Mesendoderm (in vitro differentiated cells): ENCODE measurements around the gene LRRC8D.

Experiments
- DNase-seq: peaks from one replicate; pipeline ENCODE4 v3.0.0; 2013
- H2AK5ac ChIP-seq: 2 replicates; pipeline ENCODE4 v1.6.1; 2013; ENCODE audit warnings: low read length, inconsistent platforms
- H2BK120ac ChIP-seq: 2 replicates; pipeline ENCODE4 v1.6.1; 2013; ENCODE audit warnings: low read depth, mild to moderate bottlenecking, low read length, moderate library complexity, mixed read lengths
- H2BK15ac ChIP-seq: replicated peaks from 2 replicates; pipeline ENCODE4 v1.6.1; 2013; ENCODE audit warnings: low read depth, mild to moderate bottlenecking, moderate library complexity
- H2BK5ac ChIP-seq: 2 replicates; pipeline ENCODE4 v1.6.1; 2013; ENCODE audit warnings: low read length, inconsistent platforms
- H3K18ac ChIP-seq: 2 replicates; pipeline ENCODE4 v1.6.1; 2013; ENCODE audit warnings: mild to moderate bottlenecking, low read length, mixed read lengths
- H3K23ac ChIP-seq: one replicate; pipeline ENCODE4 v1.6.1; 2013; ENCODE audit warnings: low read length
- H3K27ac ChIP-seq: 2 replicates; pipeline ENCODE4 v1.5.1; 2013; ENCODE audit warnings: low read depth, mild to moderate bottlenecking, inconsistent platforms, low read length, moderate library complexity
- H3K27me3 ChIP-seq: 2 replicates; pipeline ENCODE4 v1.6.1; 2013; ENCODE audit warnings: low read length, control low read depth, mild to moderate bottlenecking, inconsistent platforms; ENCODE audit not compliant: insufficient read depth, poor library complexity
- H3K36me3 ChIP-seq: 2 replicates; pipeline ENCODE4 v1.6.1; 2013; ENCODE audit warnings: low read length, inconsistent platforms; ENCODE audit not compliant: control insufficient read depth, insufficient read depth
- H3K4ac ChIP-seq: one replicate; pipeline ENCODE4 v1.6.1; 2013; ENCODE audit warnings: low read depth, mild to moderate bottlenecking, low read length, moderate library complexity
- H3K4me1 ChIP-seq: 2 replicates; pipeline ENCODE4 v1.6.1; 2013; ENCODE audit warnings: low read depth, low read length, inconsistent platforms; ENCODE audit not compliant: control insufficient read depth
- H3K4me2 ChIP-seq: 2 replicates; pipeline ENCODE4 v1.6.1; 2013; ENCODE audit warnings: low read length
- H3K4me3 ChIP-seq: 2 replicates; pipeline ENCODE4 v1.5.1; 2013; ENCODE audit warnings: mild to moderate bottlenecking, low read length
- H3K56ac ChIP-seq: one replicate; pipeline ENCODE4 v1.6.1; 2013; ENCODE audit warnings: low read length
- H3K79me1 ChIP-seq: 2 replicates; pipeline ENCODE4 v1.6.1; 2013; ENCODE audit warnings: low read length, inconsistent platforms
- H3K79me2 ChIP-seq: 2 replicates; pipeline ENCODE4 v1.6.1; 2013; ENCODE audit warnings: mild to moderate bottlenecking, low read length; ENCODE audit not compliant: control insufficient read depth, insufficient read depth
- H3K9ac ChIP-seq: 2 replicates; pipeline ENCODE4 v1.6.1; 2013; ENCODE audit warnings: low read length, inconsistent platforms
- H4K5ac ChIP-seq: one replicate; pipeline ENCODE4 v1.6.1; 2013; ENCODE audit warnings: low read length
- H4K8ac ChIP-seq: one replicate; pipeline ENCODE4 v1.6.1; 2013; ENCODE audit warnings: low read depth, mild to moderate bottlenecking, control low read depth, low read length, moderate library complexity
- WGBS: extraction: QIAGEN DNeasy Blood & Tissue Kit; methylation state at CpG from one replicate; pipeline ENCODE4 v1.1.7; 2013; ENCODE audit warnings: low lambda C conversion rate, missing lambda C conversion rate; ENCODE audit not compliant: insufficient coverage; ENCODE audit errors: extremely low coverage; 5-methylcytosine and 5-hydroxymethylcytosine counted together

Gene LRRC8D

GRCh38 chr1:89871768-89872473, 51.1 kb downstream of the LRRC8D start:
- H2BK5ac ChIP-seq = no peak overlapping the region
- no peak overlapping the region for H4K5ac ChIP-seq
- no peak overlapping the region for H3K18ac ChIP-seq
- no peak overlapping the region for H3K56ac ChIP-seq
- H3K79me1 ChIP-seq = no peaks in the 10 kb centered on the region
- no peak overlapping the region for H3K23ac ChIP-seq
- no CpG with 5 or more reads among the region's 9 CpGs for WGBS
- no peaks in the 10 kb centered on the region for H3K27me3 ChIP-seq
- no peaks in the 10 kb centered on the region for H3K36me3 ChIP-seq
- no peak overlapping the region for H3K4ac ChIP-seq
- H2AK5ac ChIP-seq = no peak overlapping the region
- H3K27ac ChIP-seq = no peak overlapping the region
- no peak overlapping the region for H3K4me3 ChIP-seq
- no peaks in the 10 kb centered on the region for H3K79me2 ChIP-seq
- no peak overlapping the region for H3K9ac ChIP-seq
- H4K8ac ChIP-seq = no peak overlapping the region
- H2BK15ac ChIP-seq = no peak overlapping the region
- no peak overlapping the region for H3K4me2 ChIP-seq
- H2BK120ac ChIP-seq = no peak overlapping the region
- no peaks in the 10 kb centered on the region for H3K4me1 ChIP-seq
- no peak for DNase-seq

GRCh38 chr1:89872567-89872966, 51.7 kb downstream of the LRRC8D start:
- Histone ChIP-seq H2BK15ac (no peak overlapping the region), H2AK5ac (no peak overlapping the region), H3K23ac (no peak overlapping the region), H4K8ac (no peak overlapping the region), H3K4ac (no peak overlapping the region), H3K4me2 (no peak overlapping the region), H3K36me3 (no peaks in the 10 kb centered on the region), H3K18ac (no peak overlapping the region), H2BK120ac (no peak overlapping the region), H3K56ac (no peak overlapping the region), H2BK5ac (no peak overlapping the region), H3K27ac (no peak overlapping the region), H3K79me1 (no peaks in the 10 kb centered on the region), H3K9ac (no peak overlapping the region), H3K4me1 (no peaks in the 10 kb centered on the region), H3K4me3 (no peak overlapping the region), H3K27me3 (no peaks in the 10 kb centered on the region), H3K79me2 (no peaks in the 10 kb centered on the region), H4K5ac (no peak overlapping the region)
- WGBS = no CpG with 5 or more reads among the region's 1 CpG
- DNase-seq = no peak

GRCh38 chr1:89873288-89873687, 52.5 kb downstream of the LRRC8D start:
- DNase-seq = no peak
- Histone ChIP-seq H3K79me1 (no peaks in the 10 kb centered on the region), H3K4me2 (no peak overlapping the region), H3K4me3 (no peak overlapping the region), H2AK5ac (no peak overlapping the region), H3K4ac (no peak overlapping the region), H3K18ac (no peak overlapping the region), H2BK15ac (no peak overlapping the region), H3K23ac (no peak overlapping the region), H4K5ac (no peak overlapping the region), H4K8ac (no peak overlapping the region), H3K4me1 (no peaks in the 10 kb centered on the region), H2BK120ac (no peak overlapping the region), H3K36me3 (no peaks in the 10 kb centered on the region), H3K79me2 (no peaks in the 10 kb centered on the region), H2BK5ac (no peak overlapping the region), H3K9ac (no peak overlapping the region), H3K27ac (no peak overlapping the region), H3K56ac (no peak overlapping the region), H3K27me3 (no peaks in the 10 kb centered on the region)

GRCh38 chr1:89873770-89874169, 52.9 kb downstream of the LRRC8D start:
- Histone ChIP-seq H3K56ac (no peak overlapping the region), H4K5ac (no peak overlapping the region), H3K4me1 (no peaks in the 10 kb centered on the region), H3K4ac (no peak overlapping the region), H2BK15ac (no peak overlapping the region), H2AK5ac (no peak overlapping the region), H2BK5ac (no peak overlapping the region), H3K18ac (no peak overlapping the region), H3K79me1 (no peaks in the 10 kb centered on the region), H3K9ac (no peak overlapping the region), H3K27ac (no peak overlapping the region), H3K79me2 (no peaks in the 10 kb centered on the region), H2BK120ac (no peak overlapping the region), H3K4me3 (no peak overlapping the region), H3K23ac (no peak overlapping the region), H3K4me2 (no peak overlapping the region), H4K8ac (no peak overlapping the region), H3K36me3 (no peaks in the 10 kb centered on the region), H3K27me3 (no peaks in the 10 kb centered on the region)
- peak; percentile 62 for DNase-seq
- WGBS = no CpG with 5 or more reads among the region's 3 CpGs

- no peak overlapping the region for H3K4ac ChIP-seq
Measured at GRCh38 chr1:89876463-89876862, 55.6 kb downstream of the LRRC8D start.

GRCh38 chr1:89877756-89878155, 56.9 kb downstream of the LRRC8D start:
- Histone ChIP-seq H2AK5ac (no peak overlapping the region), H2BK120ac (no peak overlapping the region), H3K4me3 (no peak overlapping the region), H3K18ac (no peak overlapping the region), H3K36me3 (no peaks in the 10 kb centered on the region), H4K5ac (no peak overlapping the region), H2BK5ac (no peak overlapping the region), H3K23ac (no peak overlapping the region), H3K56ac (no peak overlapping the region), H3K27me3 (no peaks in the 10 kb centered on the region), H3K27ac (no peak overlapping the region), H3K4ac (no peak overlapping the region), H3K4me1 (no peaks in the 10 kb centered on the region), H3K9ac (no peak overlapping the region), H3K4me2 (no peak overlapping the region), H3K79me1 (peaks cover 1% of the 10 kb centered on the region), H4K8ac (no peak overlapping the region), H3K79me2 (no peaks in the 10 kb centered on the region), H2BK15ac (no peak overlapping the region)
- WGBS = no CpG with 5 or more reads among the region's 2 CpGs
- DNase-seq = no peak

More at GRCh38 chr1:89876463-89876862, 55.6 kb downstream of the LRRC8D start:
- no peaks in the 10 kb centered on the region for H3K4me1 ChIP-seq
- no peak overlapping the region for H3K4me3 ChIP-seq
- no peak overlapping the region for H2BK15ac ChIP-seq
- H3K56ac ChIP-seq = no peak overlapping the region
- no peaks in the 10 kb centered on the region for H3K79me1 ChIP-seq
- no peak overlapping the region for H3K4me2 ChIP-seq
- peak overlapping the region; percentile 14 for H2BK120ac ChIP-seq
- no peak overlapping the region for H4K5ac ChIP-seq
- H3K27me3 ChIP-seq = no peaks in the 10 kb centered on the region
- DNase-seq = no peak
- H3K79me2 ChIP-seq = no peaks in the 10 kb centered on the region
- H2BK5ac ChIP-seq = no peak overlapping the region
- no peak overlapping the region for H4K8ac ChIP-seq
- no peak overlapping the region for H3K23ac ChIP-seq
- H3K18ac ChIP-seq = no peak overlapping the region
- no peaks in the 10 kb centered on the region for H3K36me3 ChIP-seq
- no CpG with 5 or more reads among the region's 3 CpGs for WGBS
- H2AK5ac ChIP-seq = no peak overlapping the region
- no peak overlapping the region for H3K27ac ChIP-seq
- H3K9ac ChIP-seq = no peak overlapping the region
